ENCODE measurements around the gene USP10.
"Not testable (repeated sequence)": the region's sequence is repeated elsewhere in the genome, so short reads cannot be mapped to it uniquely, and the experiment has no call there.

USP10 gene

GRCh38 chr16:84729716-84730320, 30.0 kb downstream of the USP10 start:
- DNase-seq, result no peak

DNA sequence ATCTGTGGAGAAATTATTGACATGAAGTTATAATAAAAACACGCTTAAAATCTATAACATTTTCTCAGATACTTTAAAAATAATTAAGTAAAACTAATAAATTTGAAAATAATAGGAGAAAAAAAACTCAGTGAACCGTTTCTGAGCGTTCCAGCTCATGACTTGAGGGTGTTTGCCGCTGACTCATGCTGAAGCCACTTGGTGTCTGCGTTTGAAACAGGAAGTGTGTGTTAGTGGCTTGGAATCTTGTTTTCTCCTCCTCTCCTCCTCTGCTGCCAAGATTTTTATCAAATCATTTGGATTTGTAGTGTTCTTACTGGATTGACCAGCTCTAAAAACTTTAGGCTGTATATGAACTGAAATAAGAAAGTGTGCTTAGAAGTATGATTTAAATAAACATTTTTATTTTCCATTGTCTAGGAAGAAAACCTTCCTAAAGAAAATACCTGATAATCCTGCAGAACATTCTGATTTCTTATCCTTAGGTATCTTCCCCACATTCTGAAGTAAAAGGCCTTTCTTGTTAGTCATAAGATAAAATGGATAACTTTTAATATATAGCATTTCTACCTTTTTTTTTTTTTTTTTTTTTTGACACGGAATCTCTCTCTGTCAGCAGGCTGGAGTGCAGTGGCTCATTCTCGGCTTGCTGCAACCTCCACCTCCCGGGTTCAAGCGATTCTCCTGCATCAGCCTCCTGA, 30.8 kb downstream of the USP10 start:
- DNase-seq, result peak; percentile 3

DNA sequence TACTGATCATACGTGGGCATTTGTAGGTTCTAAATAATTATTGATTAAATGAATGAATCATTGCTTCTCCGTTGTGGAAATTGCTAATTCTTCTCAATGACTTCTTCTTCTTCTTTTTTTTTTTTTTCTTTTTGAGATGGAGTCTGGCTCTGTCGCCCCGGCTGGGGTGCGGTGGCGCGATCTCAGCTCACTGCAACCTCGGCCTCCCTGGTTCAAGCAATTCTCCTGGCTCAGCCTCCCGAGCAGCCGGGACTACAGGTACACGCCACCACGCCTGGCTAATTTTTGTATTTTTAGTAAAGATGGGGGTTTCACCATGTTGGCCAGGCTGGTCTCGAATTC, 32.5 kb downstream of the USP10 start:
- DNase-seq, result not testable (repeated sequence)

DNA sequence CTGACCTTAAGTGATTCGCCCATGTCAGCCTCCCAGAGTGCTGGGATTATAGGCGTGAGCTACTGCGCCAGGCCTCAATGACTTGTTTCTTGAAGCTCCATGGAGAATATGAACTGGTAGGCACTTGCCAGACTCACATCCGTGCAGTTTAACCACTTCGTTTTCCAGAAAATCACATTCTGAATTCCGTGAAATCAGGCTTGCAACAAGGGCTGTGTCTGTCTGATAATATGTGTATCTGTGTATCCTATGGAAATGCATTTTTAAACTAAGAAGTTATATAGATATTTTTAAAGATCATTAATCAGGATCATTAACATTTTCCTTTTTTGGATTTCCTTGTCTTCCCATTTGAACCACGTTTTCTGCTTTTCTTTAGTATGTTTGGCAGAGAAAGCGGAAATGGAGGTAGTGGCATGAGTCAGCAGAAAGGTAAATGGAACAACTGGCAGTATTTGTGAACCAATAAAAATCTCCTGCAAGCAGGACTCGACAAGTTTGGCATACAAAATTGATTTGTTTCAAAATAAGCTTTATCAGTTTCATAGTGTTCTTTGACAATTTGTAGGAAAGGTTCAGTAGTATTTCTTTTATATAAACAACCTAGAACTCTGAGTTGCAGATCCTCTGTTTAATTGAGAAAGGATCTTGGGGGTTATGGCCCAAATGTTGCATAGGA, 33.0 kb downstream of the USP10 start:
- DNase-seq, result no peak

DNA sequence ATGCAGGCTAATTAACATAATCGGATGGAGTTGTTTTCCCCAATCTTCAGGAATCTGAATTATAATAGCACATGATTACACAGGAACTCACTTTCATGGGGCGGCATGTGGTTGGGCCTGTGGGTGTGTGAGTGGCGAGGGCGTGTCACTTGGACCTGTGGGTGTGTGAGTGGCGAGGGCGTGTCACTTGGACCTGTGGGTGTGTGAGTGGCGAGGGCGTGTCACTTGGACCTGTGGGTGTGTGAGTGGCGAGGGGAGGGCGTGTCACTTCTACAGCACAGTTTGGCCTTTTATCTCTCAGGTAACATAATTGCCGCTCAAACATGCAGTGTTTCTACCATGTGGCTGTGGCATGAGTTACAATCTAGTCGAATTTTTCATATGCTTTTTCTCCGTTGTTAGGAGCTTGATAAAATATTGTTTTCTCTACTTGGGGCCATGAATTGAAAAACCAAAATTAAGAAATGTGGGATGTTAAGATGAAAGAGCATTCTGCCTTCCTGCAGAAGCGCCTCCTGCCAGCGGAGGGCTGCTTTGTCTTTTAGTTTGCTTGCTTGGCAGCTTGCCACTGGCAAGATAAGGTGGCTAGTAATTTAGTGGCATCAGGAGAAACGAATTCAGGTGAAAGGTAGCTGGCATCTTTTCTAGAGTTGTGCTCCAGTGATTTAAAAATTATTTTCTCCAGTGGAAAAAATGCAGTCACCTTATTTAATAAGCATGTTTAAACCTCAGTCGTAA, 36.2 kb downstream of the USP10 start:
- peak; percentile 74 for DNase-seq

DNA sequence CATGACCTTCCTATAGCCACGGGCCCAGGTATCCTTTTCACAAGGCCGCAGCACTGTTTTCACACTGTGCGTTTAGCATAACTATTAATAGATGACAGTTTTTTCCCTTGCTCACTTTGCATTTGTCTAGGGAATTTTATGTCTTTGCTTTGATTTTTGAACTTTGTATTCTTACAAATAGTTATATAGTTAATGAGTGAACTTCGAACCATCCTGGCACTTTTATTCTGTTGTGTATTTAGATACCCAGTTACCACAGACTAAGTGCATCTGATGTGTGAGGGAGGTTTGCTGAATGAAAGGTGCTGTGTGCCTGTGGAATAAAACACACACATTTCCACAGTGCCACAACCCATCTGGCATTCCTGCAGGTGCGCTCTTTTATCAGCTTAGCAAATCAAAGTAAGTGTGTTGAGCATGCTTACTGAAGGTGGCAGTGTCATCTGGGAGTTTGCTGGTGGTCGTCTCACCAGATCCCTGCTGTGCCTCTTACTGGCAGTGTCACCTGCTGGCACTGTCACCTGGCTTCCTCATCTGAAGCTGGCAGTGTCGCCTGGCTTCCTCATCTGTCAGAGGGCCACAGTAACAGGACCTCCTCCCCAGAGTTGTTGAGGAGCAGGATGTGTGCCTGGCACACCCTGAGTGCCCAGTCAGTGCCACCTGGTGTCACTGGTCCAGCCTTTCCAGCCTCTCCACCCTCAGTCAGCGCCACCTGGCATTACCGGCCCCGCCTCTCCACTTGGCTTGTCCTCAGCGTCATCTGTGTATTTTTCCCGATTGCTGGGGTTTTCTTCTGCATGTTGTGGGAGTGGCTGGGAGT, 37.6 kb downstream of the USP10 start:
- DNase-seq, result peak; percentile 74

- DNase-seq, result peak; percentile 71
These were observed 38.6 kb downstream of the USP10 start for GRCh38 chr16:84738255-84739038.

DNA sequence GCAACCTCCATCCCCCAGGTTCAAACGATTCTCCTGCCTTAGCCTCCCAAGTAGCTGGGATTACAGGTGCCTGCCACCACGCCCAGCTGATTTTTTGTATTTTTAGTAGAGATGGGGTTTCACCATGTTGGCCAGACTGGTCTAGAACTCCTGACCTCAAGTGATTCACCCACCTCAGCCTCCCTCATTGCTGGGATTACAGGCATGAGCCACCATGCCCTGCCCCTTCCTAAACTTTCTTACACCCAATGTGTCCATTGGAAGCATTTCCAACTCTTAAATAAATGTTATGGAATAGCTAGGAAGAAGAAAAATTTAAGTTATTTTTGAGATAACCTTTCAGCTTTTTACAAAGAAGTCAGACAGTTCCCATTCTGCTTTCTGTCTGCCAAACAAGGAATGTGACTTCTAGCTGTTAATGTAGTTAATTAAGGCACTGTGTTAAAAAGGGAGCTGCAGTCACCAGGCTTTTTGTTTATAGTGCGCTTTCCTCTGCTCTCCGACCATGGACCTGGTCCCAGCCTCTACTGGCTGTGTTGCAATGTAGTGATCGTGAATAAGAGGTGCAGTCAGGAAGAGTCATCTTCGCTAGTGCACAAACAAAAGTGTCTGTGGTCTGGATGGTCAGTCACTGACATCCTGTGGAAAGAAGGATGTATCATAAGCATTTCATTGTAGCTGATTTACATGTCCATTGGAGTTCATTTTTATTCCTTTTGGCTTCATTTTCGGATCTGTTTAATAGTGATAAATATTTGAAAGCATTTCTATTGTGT, 39.7 kb downstream of the USP10 start:
- DNase-seq, result no peak

- no peak for DNase-seq
These were observed 40.9 kb downstream of the USP10 start for GRCh38 chr16:84740596-84741116.

DNA sequence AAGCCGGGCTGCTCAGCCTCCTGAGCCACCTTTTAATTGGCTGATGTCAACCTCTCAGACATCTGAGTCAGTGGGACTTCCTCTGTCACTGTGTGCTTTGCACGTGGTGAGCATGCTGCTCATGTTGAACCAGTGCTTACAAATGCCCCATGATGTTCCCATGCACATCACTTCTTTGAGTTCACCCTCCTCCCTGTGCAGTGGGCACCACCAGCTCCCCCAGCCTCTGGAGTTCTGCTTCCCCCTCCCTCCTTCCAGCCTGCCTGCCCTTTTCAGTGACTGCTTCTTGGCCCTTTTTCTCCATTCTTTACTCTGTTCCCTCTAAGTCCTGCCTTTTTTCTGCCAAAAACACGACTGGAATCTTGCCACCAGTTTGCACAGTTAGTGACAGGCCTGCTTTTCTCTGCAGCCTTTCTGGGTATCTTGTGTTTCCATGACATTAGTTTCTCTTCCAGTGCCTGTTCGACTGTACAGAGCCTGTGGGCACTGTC, 41.6 kb downstream of the USP10 start:
- no peak for DNase-seq

- DNase-seq, result no peak
These were observed 42.9 kb downstream of the USP10 start for GRCh38 chr16:84742641-84743092.

DNA sequence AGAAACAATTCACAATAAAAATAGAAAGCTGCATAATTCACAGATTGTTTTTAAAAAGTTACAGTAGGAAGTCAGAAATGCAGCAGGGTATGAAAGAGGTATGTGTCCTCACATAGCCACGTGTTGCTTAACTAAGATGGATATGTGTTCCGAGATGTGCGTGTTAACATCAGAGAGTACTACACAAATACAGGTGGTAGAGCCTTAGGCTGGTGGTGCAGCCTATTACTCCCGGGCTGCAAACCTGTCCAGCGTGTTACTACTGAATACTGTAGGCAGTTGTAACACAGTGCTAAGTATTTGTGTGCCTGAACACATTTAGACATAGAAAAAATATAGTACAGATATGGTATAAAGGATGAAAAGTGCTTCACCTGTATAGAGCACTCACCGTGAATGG, 46.4 kb downstream of the USP10 start:
- no peak for DNase-seq

DNA sequence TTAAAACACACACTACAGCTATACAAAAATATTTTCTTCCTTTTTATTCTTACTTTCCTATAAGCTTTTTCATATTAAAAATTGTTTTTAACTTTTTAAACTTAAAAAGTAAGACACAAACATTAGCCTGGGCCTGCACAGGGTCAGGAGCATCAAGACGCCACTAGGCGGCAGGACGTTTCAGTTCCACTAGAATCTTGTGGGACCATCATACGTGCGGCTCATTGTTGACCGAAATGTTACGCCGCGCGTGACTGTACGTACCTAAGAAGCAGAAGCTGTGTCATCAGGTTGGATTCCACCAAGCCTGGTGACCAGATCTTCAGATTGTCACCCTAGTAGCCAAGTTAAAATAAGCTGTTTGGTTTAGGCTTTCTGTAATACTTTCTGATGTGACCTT, 47.1 kb downstream of the USP10 start:
- DNase-seq, result no peak

DNA sequence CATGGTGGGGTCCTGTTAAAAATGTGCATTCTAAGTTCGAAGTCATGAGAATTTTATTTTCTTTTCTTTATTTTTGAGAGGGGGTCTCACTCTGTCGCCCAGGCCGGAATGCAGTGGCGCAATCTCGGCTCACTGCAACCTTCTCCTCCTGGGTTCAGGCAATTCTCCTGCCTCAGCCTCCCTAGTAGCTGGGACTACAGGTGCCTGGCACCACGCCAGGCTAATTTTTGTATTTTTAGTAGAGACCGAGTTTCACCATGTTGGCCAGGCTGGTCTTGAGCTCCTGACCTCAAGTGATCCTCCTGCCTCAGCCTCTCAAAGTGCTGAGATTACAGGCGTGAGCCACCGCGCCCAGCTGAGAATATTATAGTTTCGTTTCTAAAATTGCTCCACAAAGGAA, 48.4 kb downstream of the USP10 start:
- not testable (repeated sequence) for DNase-seq

- DNase-seq, result no peak
These were observed 49.3 kb downstream of the USP10 start for GRCh38 chr16:84749072-84749471.

- DNase-seq, result no peak
These were observed 50.0 kb downstream of the USP10 start for GRCh38 chr16:84749815-84750214.

GRCh38 chr16:84750575-84750974, 50.8 kb downstream of the USP10 start:
- no peak for DNase-seq

- no peak for DNase-seq
These were observed 51.4 kb downstream of the USP10 start for GRCh38 chr16:84751241-84751640.

DNA sequence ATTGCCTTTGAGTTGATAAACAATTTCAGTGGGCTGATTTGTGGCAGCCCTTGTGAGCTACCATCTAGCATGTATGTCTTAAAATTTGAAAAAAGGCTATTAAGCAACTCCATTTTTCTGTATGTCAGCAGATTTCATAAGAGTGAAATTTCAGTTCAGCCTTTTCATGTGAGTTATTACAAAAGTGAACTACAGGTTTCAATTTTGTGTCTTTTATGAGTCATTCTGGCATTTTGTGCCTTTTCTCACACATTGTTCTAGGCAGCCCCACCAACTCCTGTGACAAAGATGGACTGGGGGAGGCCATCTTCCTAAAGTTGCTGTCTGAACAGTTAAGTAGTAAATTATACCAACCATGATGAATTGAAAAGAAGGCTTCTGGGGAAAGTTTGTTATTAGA, 52.1 kb downstream of the USP10 start:
- no peak for DNase-seq

DNA sequence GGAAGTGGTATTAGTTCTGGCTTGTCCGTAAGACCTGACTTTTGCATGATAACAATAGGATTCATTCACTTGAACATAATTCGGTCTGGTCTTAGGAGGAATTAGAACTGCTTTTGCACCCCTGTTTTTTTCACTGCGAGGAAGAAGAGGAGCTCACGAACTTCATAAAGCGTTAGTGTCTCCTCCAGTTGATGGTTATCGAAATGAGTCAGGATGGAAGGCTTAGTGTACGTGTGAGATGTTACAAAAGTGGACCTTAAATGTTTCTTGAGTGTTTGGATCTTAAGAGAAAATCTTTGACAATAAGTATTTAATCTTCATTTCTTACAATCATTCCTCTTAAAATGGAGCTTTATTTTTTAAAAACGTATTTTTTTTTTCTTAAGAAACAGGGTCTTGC, 52.8 kb downstream of the USP10 start:
- DNase-seq, result no peak

Data from COR-L47 (cell line).